ENCODE data around the gene HMGCLL1. TPM values are rescaled to one million over a fixed set of nuclear protein-coding genes. Genes with fewer than 3 reads are reported as not detected.

HMGCLL1 gene
- total and polyA plus RNA-seq, 2 donors (not counting 1 experiment from before 2014, with no cell fraction given), result not detected

- Histone ChIP-seq H3K4me3 (ENCODE audit: control extremely low read depth in 1 of 5, extremely low read depth in 1 of 5, insufficient read depth in 1 of 5, low read depth in 2 of 5, low read length in 4 of 5) (no peak overlapping the region), H3K27ac (ENCODE audit: low read length in 2 of 2) (no peak overlapping the region), H2AFZ (ENCODE audit: insufficient read depth, low read depth, low read length, poor library complexity, severe bottlenecking) (no peak overlapping the region), H4K20me1 (ENCODE audit: control insufficient read depth, insufficient read depth, low read length, poor library complexity, severe bottlenecking) (no peaks in the 10 kb centered on the region), H3K4me1 (ENCODE audit: control insufficient read depth in 2 of 2, insufficient read depth in 2 of 2, low read length in 2 of 2) (no peaks in the 10 kb centered on the region), H3K79me2 (ENCODE audit: control insufficient read depth, insufficient read depth, low read length) (no peaks in the 10 kb centered on the region), H3K9me3 (ENCODE audit: control extremely low read depth in 1 of 3, control insufficient read depth in 2 of 3, insufficient read depth in 1 of 3, low read length in 2 of 3) (no peaks in the 10 kb centered on the region), H3K36me3 (replicated peaks in 1 of 2; ENCODE audit: control extremely low read depth in 1 of 2, control insufficient read depth in 1 of 2, extremely low read depth in 1 of 2, insufficient read depth in 2 of 2, low read length in 1 of 2) (no peaks in the 10 kb centered on the region), H3K9ac (ENCODE audit: low read length) (no peak overlapping the region), H3K4me2 (replicated peaks; ENCODE audit: low read depth, low read length, poor library complexity, severe bottlenecking) (no peak overlapping the region), H3K27me3 (replicated peaks in 1 of 4; ENCODE audit: control extremely low read depth in 1 of 4, control insufficient read depth in 3 of 4, insufficient read depth in 4 of 4, low read length in 3 of 4) (no peaks in the 10 kb centered on the region)
- H3K4me3 Mint-ChIP-seq, result no peak overlapping the region
- TF ChIP-seq CTCF (IDR thresholded peaks at IDR 0.05) (no peak), EZH2 (IDR thresholded peaks at IDR 0.05; ENCODE audit: borderline replicate concordance, insufficient read depth, low read depth, low read length, poor library complexity, severe bottlenecking) (no peak)
- peaks cover 2% of the 10 kb centered on the region for H3K9me3 Mint-ChIP-seq (ENCODE audit: insufficient read depth)
- DNase-seq, result no peak
- no peak overlapping the region for H3K27ac Mint-ChIP-seq
- intact Hi-C loops (cut with micrococcal nuclease), result no loop called here
- CTCF ChIA-PET, result no interaction called here
- H3K4me1 Mint-ChIP-seq, result no peaks in the 10 kb centered on the region
- H3K27me3 Mint-ChIP-seq, result no peaks in the 10 kb centered on the region
- no CpG with 5 or more reads among the region's 2 CpGs for WGBS (ENCODE audit: insufficient coverage)
- ATAC-seq (ENCODE audit: low read depth), result no peak
- POLR2A ChIA-PET, result no interaction called here
These were observed 48.1 kb downstream of the HMGCLL1 start for GRCh38 chr6:55530931-55531330.

- ATAC-seq (ENCODE audit: low read depth) (no peak), DNase-seq (no peak)
- Mint-ChIP-seq H3K27me3 (no peaks in the 10 kb centered on the region), H3K4me1 (no peaks in the 10 kb centered on the region), H3K27ac (no peak overlapping the region), H3K4me3 (no peak overlapping the region), H3K9me3 (ENCODE audit: insufficient read depth) (peaks cover 2% of the 10 kb centered on the region)
- Histone ChIP-seq H3K79me2 (ENCODE audit: control insufficient read depth, insufficient read depth, low read length) (no peaks in the 10 kb centered on the region), H3K9ac (ENCODE audit: low read length) (no peak overlapping the region), H3K27me3 (replicated peaks in 1 of 4; ENCODE audit: control extremely low read depth in 1 of 4, control insufficient read depth in 3 of 4, insufficient read depth in 4 of 4, low read length in 3 of 4) (no peaks in the 10 kb centered on the region), H4K20me1 (ENCODE audit: control insufficient read depth, insufficient read depth, low read length, poor library complexity, severe bottlenecking) (no peaks in the 10 kb centered on the region), H3K4me3 (ENCODE audit: control extremely low read depth in 1 of 5, extremely low read depth in 1 of 5, insufficient read depth in 1 of 5, low read depth in 2 of 5, low read length in 4 of 5) (no peak overlapping the region), H3K27ac (ENCODE audit: low read length in 2 of 2) (no peak overlapping the region), H3K4me2 (replicated peaks; ENCODE audit: low read depth, low read length, poor library complexity, severe bottlenecking) (no peak overlapping the region), H3K9me3 (ENCODE audit: control extremely low read depth in 1 of 3, control insufficient read depth in 2 of 3, insufficient read depth in 1 of 3, low read length in 2 of 3) (no peaks in the 10 kb centered on the region), H3K4me1 (ENCODE audit: control insufficient read depth in 2 of 2, insufficient read depth in 2 of 2, low read length in 2 of 2) (no peaks in the 10 kb centered on the region), H2AFZ (ENCODE audit: insufficient read depth, low read depth, low read length, poor library complexity, severe bottlenecking) (no peak overlapping the region), H3K36me3 (replicated peaks in 1 of 2; ENCODE audit: control extremely low read depth in 1 of 2, control insufficient read depth in 1 of 2, extremely low read depth in 1 of 2, insufficient read depth in 2 of 2, low read length in 1 of 2) (no peaks in the 10 kb centered on the region)
- CTCF ChIA-PET, result no interaction called here
- no peak for TF ChIP-seq CTCF (IDR thresholded peaks at IDR 0.05)
- no peak for TF ChIP-seq EZH2 (IDR thresholded peaks at IDR 0.05; ENCODE audit: borderline replicate concordance, insufficient read depth, low read depth, low read length, poor library complexity, severe bottlenecking)
- WGBS (ENCODE audit: insufficient coverage), result 0% methylated on average over 1 of the region's 1 CpG
- intact Hi-C loops (cut with micrococcal nuclease), result no loop called here
- POLR2A ChIA-PET, result no interaction called here
These were observed 50.4 kb downstream of the HMGCLL1 start for GRCh38 chr6:55528624-55529023.
